Lung (tissue), 16 donors: Measurements from ENCODE around the gene CRY2. TPM values are rescaled to one million over a fixed set of nuclear protein-coding genes. Genes with fewer than 3 reads are reported as not detected.
A peak's percentile ranks its signal among the peaks of the same experiment; 100 is the strongest.

Experiments
- ATAC-seq: fragments of 200-7000 bp; cut with Tn5 transposase; one replicate; pipeline ENCODE4 v1.9.1; 2020; ENCODE audit warnings: moderate number of reproducible peaks; ENCODE audit not compliant: insufficient read depth, low FRiP score
- DNase-seq, 3 donors: peaks; one replicate each; pipeline ENCODE4 v3.0.0-alpha.2; 2013 to 2017
- H3K27ac ChIP-seq, 2 donors: one replicate each; pipeline ENCODE4 v1.5.1; 2013; ENCODE audit warnings: mild to moderate bottlenecking in 2 of 2, moderate library complexity in 2 of 2, control low read depth in 1 of 2, inconsistent platforms in 1 of 2, low read depth in 1 of 2, low read length in 1 of 2
- H3K27me3 ChIP-seq, 3 donors: one replicate each; pipeline ENCODE4 v1.5.1; 2013; ENCODE audit warnings: low read length in 2 of 3; ENCODE audit not compliant: control insufficient read depth in 3 of 3, insufficient read depth in 3 of 3
- H3K36me3 ChIP-seq, 4 donors: one replicate each; pipeline ENCODE4 v1.5.1; 2013; ENCODE audit warnings: low read length in 4 of 4, mild to moderate bottlenecking in 1 of 4, moderate library complexity in 1 of 4; ENCODE audit not compliant: control insufficient read depth in 4 of 4, insufficient read depth in 4 of 4
- H3K4me1 ChIP-seq, 5 donors: one replicate each; pipeline ENCODE4 v1.5.1; 2013; ENCODE audit warnings: low read length in 5 of 5, mild to moderate bottlenecking in 2 of 5, moderate library complexity in 1 of 5; ENCODE audit not compliant: control insufficient read depth in 5 of 5, insufficient read depth in 5 of 5
- H3K4me3 ChIP-seq: one replicate; pipeline ENCODE4 v1.5.1; 2013; ENCODE audit warnings: mild to moderate bottlenecking, control low read depth, moderate library complexity
- H3K9ac ChIP-seq, 2 donors: one replicate each; pipeline ENCODE4 v1.5.1; 2013; ENCODE audit warnings: low read length in 2 of 2, control low read depth in 1 of 2; ENCODE audit not compliant: insufficient read depth in 1 of 2
- H3K9me3 ChIP-seq, 4 donors: one replicate each; pipeline ENCODE4 v1.5.1; 2013; ENCODE audit warnings: low read length in 3 of 4, mild to moderate bottlenecking in 1 of 4, moderate library complexity in 1 of 4; ENCODE audit not compliant: control insufficient read depth in 4 of 4, insufficient read depth in 3 of 4
- CTCF ChIP-seq: IDR thresholded peaks from 2 replicates; pipeline ENCODE4 v1.5.1; 2012; ENCODE audit warnings: mild to moderate bottlenecking; ENCODE audit errors: control extremely low read depth, extremely low read depth
- WGBS, 2 donors: extraction: QIAGEN DNeasy Blood & Tissue Kit; methylation state at CpG; one replicate each; pipeline ENCODE4 v1.1.7; 2013; 5-methylcytosine and 5-hydroxymethylcytosine counted together
- long read RNA-seq, 5 donors: transcript quantifications; one replicate each; lab custom pipeline, GENCODE V29; 2026
- polyA plus RNA-seq, 2 donors: library from polyadenylated mRNA; stranded (reverse); fragments of 200-250 nt; gene quantifications; one replicate each; pipeline ENCODE4 v1.2.1, GENCODE V29; 2013
- total RNA-seq, 2 donors: library from RNA; depleted of rRNA in 1 of 2; stranded (reverse); fragments of >200 nt in 1 of 2; gene quantifications; one replicate each; pipeline ENCODE4 v1.2.1, GENCODE V29; 2014 to 2021
- donor health status: control.
- donor health status: control.
- donor health status: Bipolar disorder and iron deficiency.
- donor health status: healthy.
- donor health status: DM: yes; HTN: yes; CAD: no.

Gene CRY2
- total RNA-seq (10 to 100 TPM; 51.5 to 55.0 TPM), polyA plus RNA-seq (10 to 100 TPM; 16.2 to 16.9 TPM)
- long read RNA-seq, donor 1, full-length matches to known transcripts = 7 of 52 reads
- long read RNA-seq, donor 1, partial matches to known transcripts = 45 of 52 reads
- long read RNA-seq, donor 1, other reads (novel, unspliced or antisense) = 0 of 52 reads
- long read RNA-seq, donor 2 = 0 reads
- long read RNA-seq, donor 3, full-length matches to known transcripts = 2 of 2 reads
- long read RNA-seq, donor 3, partial matches to known transcripts = 0 of 2 reads
- long read RNA-seq, donor 3, other reads (novel, unspliced or antisense) = 0 of 2 reads
- long read RNA-seq, donor 4, partial matches to known transcripts = 0 of 2 reads
- long read RNA-seq, donor 4, other reads (novel, unspliced or antisense) = 0 of 2 reads
- long read RNA-seq, donor 5, full-length matches to known transcripts = 1 of 1 reads
- long read RNA-seq, donor 5, partial matches to known transcripts = 0 of 1 reads
- long read RNA-seq, donor 5, other reads (novel, unspliced or antisense) = 0 of 1 reads

- WGBS, 2 donors = 0 to 1% methylated on average over 71 to 75 of the region's 75 CpGs
Measured at GRCh38 chr11:45846974-45847910, at the start of gene CRY2. Gene CRY2, plus strand, starts transcription at chr11:45847475. Its CDS starts 16 bp downstream, at chr11:45847491.

GRCh38 chr11:45798793-45799441, 48.4 kb upstream of the CRY2 start:
- Histone ChIP-seq H3K4me3 (no peak overlapping the region), H3K27ac (peak overlapping the region in 1 of 2 donors; percentile 62), H3K9me3 (no peaks in the 10 kb centered on the region), H3K9ac (no peak overlapping the region), H3K4me1 (peaks cover 0 to 8% (median 0%) of the 10 kb centered on the region in 5 donors), H3K36me3 (no peaks in the 10 kb centered on the region), H3K27me3 (peaks cover 0 to 3% (median 0%) of the 10 kb centered on the region in 3 donors)
- peak in 2 of 3 donors; percentile 20 to 27 for DNase-seq
- no peak for TF ChIP-seq CTCF
- 58 to 78% methylated on average over 10 of the region's 10 CpGs for WGBS, 2 donors
- peak; percentile 59 for ATAC-seq

More at GRCh38 chr11:45846974-45847910, at the start of gene CRY2:
- no peaks in the 10 kb centered on the region for H3K9me3 ChIP-seq
- ATAC-seq (peak; percentile 97), DNase-seq (peak; percentile 99 to 100 (median 99))
- peak within 1 kb of the TSS; percentile 99 to 100 for H3K27ac ChIP-seq
- peak within 1 kb of the TSS; percentile 96 for H3K4me3 ChIP-seq
- H3K4me1 ChIP-seq = peaks cover 5 to 20% (median 15%) of the 10 kb centered on the region in 5 donors
- TF ChIP-seq CTCF = no peak
- peak within 1 kb of the TSS; percentile 92 to 94 for H3K9ac ChIP-seq
- H3K36me3 ChIP-seq = no peaks in the 10 kb centered on the region
- H3K27me3 ChIP-seq = no peaks in the 10 kb centered on the region

- ATAC-seq (no peak), DNase-seq (peak in 1 of 3 donors; percentile 7)
- Histone ChIP-seq H3K4me1 (peaks cover 0 to 8% (median 0%) of the 10 kb centered on the region in 5 donors), H3K27me3 (peaks cover 0 to 3% (median 0%) of the 10 kb centered on the region in 3 donors), H3K9me3 (no peaks in the 10 kb centered on the region), H3K9ac (no peak overlapping the region), H3K36me3 (no peaks in the 10 kb centered on the region), H3K4me3 (no peak overlapping the region), H3K27ac (no peak overlapping the region)
- no peak for TF ChIP-seq CTCF
- WGBS, 2 donors = 96 to 100% methylated on average over 3 of the region's 3 CpGs
Measured at GRCh38 chr11:45799562-45799961, 47.7 kb upstream of the CRY2 start.
